SK-N-SH (cell line): Measurements from ENCODE around the gene RPL35A. TPM values are rescaled to one million over a fixed set of nuclear protein-coding genes. Genes with fewer than 3 reads are reported as not detected.
A peak's percentile ranks its signal among the peaks of the same experiment; 100 is the strongest.

Experiments
- CTCF ChIA-PET: fragments of 300-600, 350-600 bp; formaldehyde crosslinking; extraction: SDS; loops from one replicate; lab custom pipeline; 2021; lab: Yijun Ruan, JAX
- POLR2A ChIA-PET: fragments of 350-600 bp; sonication (Branson Sonifier 250); formaldehyde crosslinking; extraction: SDS; loops from one replicate; lab custom pipeline; 2020; ENCODE audit warnings: antibody characterized with exemption, inconsistent platforms; lab: Yijun Ruan, JAX
- DNase-seq: peaks from one replicate; pipeline ENCODE4 v3.0.0; 2012
- H2AFZ ChIP-seq: fragments of 200-600 bp; sonication (generic); 2 replicates; pipeline ENCODE4 v1.8.1; 2016; ENCODE audit warnings: antibody characterized with exemption, mild to moderate bottlenecking, low read depth
- H3F3A ChIP-seq: fragments of 200-600 bp; sonication (generic); replicated peaks from 2 replicates; pipeline ENCODE3; 2016; ENCODE audit warnings: antibody characterized with exemption, mild to moderate bottlenecking; ENCODE audit not compliant: insufficient read depth
- H3K27ac ChIP-seq, 2 experiments: fragments of 200-500 bp in 1 of 2; fragments of 200-600 bp in 1 of 2; sonication (Bioruptor generic) in 1 of 2; sonication (generic), shearing (Covaris generic) in 1 of 2; 2 replicates each; pipeline versions ENCODE4 v1.5.1 to v1.6.1; 2014 to 2016; ENCODE audit warnings: low read depth in 2 of 2, inconsistent platforms in 1 of 2, low read length in 1 of 2, mild to moderate bottlenecking in 1 of 2, mixed read lengths in 1 of 2
- H3K27me3 ChIP-seq: fragments of 200-600 bp; sonication (generic), shearing (Covaris generic); 2 replicates; pipeline ENCODE4 v1.6.1; 2016; ENCODE audit warnings: mixed run types; ENCODE audit not compliant: insufficient read depth
- H3K36me3 ChIP-seq, 2 experiments: fragments of 200-500 bp in 1 of 2; fragments of 200-600 bp in 1 of 2; sonication (Bioruptor generic) in 1 of 2; sonication (generic) in 1 of 2; replicated peaks in 1 of 2; 2 replicates each; pipeline versions ENCODE3 to v1.5.1; 2014 to 2016; ENCODE audit warnings: low read length in 1 of 2, mild to moderate bottlenecking in 1 of 2; ENCODE audit not compliant: insufficient read depth in 2 of 2, control insufficient read depth in 1 of 2
- H3K4me1 ChIP-seq, 2 experiments: fragments of 200-500 bp in 1 of 2; fragments of 200-600 bp in 1 of 2; sonication (Bioruptor generic) in 1 of 2; sonication (generic), shearing (Covaris generic) in 1 of 2; 2 replicates each; pipeline versions ENCODE4 v1.5.1 to v1.6.1; 2014 to 2016; ENCODE audit warnings: low read depth in 1 of 2, low read length in 1 of 2, mixed run types in 1 of 2; ENCODE audit not compliant: insufficient read depth in 2 of 2, control insufficient read depth in 1 of 2
- H3K4me2 ChIP-seq: fragments of 200-600 bp; sonication (generic), shearing (Covaris generic); 2 replicates; pipeline ENCODE4 v1.6.1; 2017; ENCODE audit warnings: mixed run types
- H3K4me3 ChIP-seq, 2 experiments: fragments of 200-500 bp in 1 of 2; fragments of 200-600 bp in 1 of 2; sonication (Bioruptor generic) in 1 of 2; sonication (generic), shearing (Covaris generic) in 1 of 2; 2 replicates each; pipeline versions ENCODE4 v1.5.1 to v1.8.1; 2014 to 2016; ENCODE audit warnings: low read depth in 2 of 2, inconsistent platforms in 1 of 2, low read length in 1 of 2, mild to moderate bottlenecking in 1 of 2, mixed read lengths in 1 of 2, moderate library complexity in 1 of 2
- H3K79me2 ChIP-seq: fragments of 200-600 bp; sonication (generic); 2 replicates; pipeline ENCODE4 v1.8.1; 2017; ENCODE audit warnings: mild to moderate bottlenecking; ENCODE audit not compliant: insufficient read depth
- H3K9ac ChIP-seq: fragments of 200-600 bp; sonication (generic); 2 replicates; pipeline ENCODE4 v1.6.1; 2017; ENCODE audit warnings: mixed run types
- H3K9me2 ChIP-seq: fragments of 200-600 bp; sonication (generic); 2 replicates; pipeline ENCODE4 v1.6.1; 2017; ENCODE audit warnings: mixed run types
- H3K9me3 ChIP-seq: fragments of 200-600 bp; sonication (generic); 2 replicates; pipeline ENCODE4 v1.6.1; 2017; ENCODE audit warnings: mixed run types, mild to moderate bottlenecking, moderate library complexity
- H4K20me1 ChIP-seq: fragments of 200-600 bp; sonication (generic); 2 replicates; pipeline ENCODE4 v1.6.1; 2017; ENCODE audit warnings: mild to moderate bottlenecking, mixed run types; ENCODE audit not compliant: insufficient read depth
- CHD2 ChIP-seq: fragments of 150-350 bp; IDR thresholded peaks from 2 replicates; pipeline ENCODE4 v1.6.1; 2018; ENCODE audit warnings: low read length; ENCODE audit not compliant: partially characterized antibody
- ELF1 ChIP-seq: IDR thresholded peaks from 2 replicates; pipeline ENCODE4 v1.4.0; 2012
- EP300 ChIP-seq, 2 experiments: IDR thresholded peaks; 2 replicates each; pipeline versions ENCODE4 v1.4.0 to v1.6.1; 2012; ENCODE audit warnings: borderline replicate concordance in 1 of 2, low read depth in 1 of 2, low read length in 1 of 2
- EZH2phosphoT487 ChIP-seq: fragments of 200-600 bp; sonication (generic); IDR thresholded peaks from 2 replicates; pipeline ENCODE4 v1.6.1; 2017; ENCODE audit warnings: low read depth, mixed run types, mild to moderate bottlenecking, antibody characterized with exemption, moderate library complexity, borderline replicate concordance
- FOXM1 ChIP-seq: IDR thresholded peaks from 2 replicates; pipeline ENCODE4 v1.4.0; 2012; ENCODE audit warnings: low read depth, mild to moderate bottlenecking
- JUND ChIP-seq: IDR thresholded peaks from 2 replicates; pipeline ENCODE4 v1.4.0; 2012
- NFIC ChIP-seq: IDR thresholded peaks from 2 replicates; pipeline ENCODE4 v1.4.0; 2012; ENCODE audit warnings: borderline replicate concordance
- NRF1 ChIP-seq: IDR thresholded peaks from 2 replicates; pipeline ENCODE4 v1.6.1; 2012; ENCODE audit warnings: low read depth, mild to moderate bottlenecking, low read length
- POLR2AphosphoS5 ChIP-seq: IDR thresholded peaks from 2 replicates; pipeline ENCODE4 v1.6.1; 2012; ENCODE audit warnings: low read depth, low read length
- RCOR1 ChIP-seq: fragments of 150-350 bp; IDR thresholded peaks from 2 replicates; pipeline ENCODE4 v1.6.1; 2017; ENCODE audit warnings: antibody characterized with exemption, low read length
- RFX5 ChIP-seq: IDR thresholded peaks from 2 replicates; pipeline ENCODE4 v1.6.1; 2012; ENCODE audit warnings: mild to moderate bottlenecking, improper control_type of control experiment, low read length
- RXRA ChIP-seq: IDR thresholded peaks from 2 replicates; pipeline ENCODE4 v1.4.0; 2012; ENCODE audit warnings: low read depth, mild to moderate bottlenecking, borderline replicate concordance
- SMC3 ChIP-seq: IDR thresholded peaks from 2 replicates; pipeline ENCODE4 v1.6.1; 2012; ENCODE audit warnings: low read depth, low read length, improper control_type of control experiment
- TEAD4 ChIP-seq: IDR thresholded peaks from 2 replicates; pipeline ENCODE4 v1.4.0; 2012; ENCODE audit warnings: mild to moderate bottlenecking, borderline replicate concordance; ENCODE audit not compliant: insufficient read depth
- YY1 ChIP-seq: IDR thresholded peaks from 2 replicates; pipeline ENCODE4 v1.4.0; 2012; ENCODE audit warnings: low read depth, mild to moderate bottlenecking
- WGBS: methylation state at CpG from one replicate; pipeline ENCODE4 v1.1.6; 2017; ENCODE audit warnings: low lambda C conversion rate; 5-methylcytosine and 5-hydroxymethylcytosine counted together
- polyA plus RNA-seq, 3 experiments: library from polyadenylated mRNA; depleted of rRNA; stranded (reverse); fragments of >200 nt; gene quantifications; 2 replicates each; pipeline ENCODE4 v1.2.3, GENCODE V29; 2012
- TF ChIP-seq, protein P1 (sequence below): IDR thresholded peaks from 2 replicates; pipeline ENCODE4 v1.4.0; 2012; ENCODE audit warnings: low read depth
- TF ChIP-seq, protein P2 (sequence below): IDR thresholded peaks from 2 replicates; pipeline ENCODE4; 2012
- TF ChIP-seq, protein P3 (sequence below): fragments of 150-350 bp; IDR thresholded peaks from 2 replicates; pipeline ENCODE4 v1.6.1; 2017; ENCODE audit warnings: antibody characterized with exemption, low read length, low read depth, borderline replicate concordance
- TF ChIP-seq, protein P4 (sequence below): fragments of 200-600 bp; sonication (generic); IDR thresholded peaks from 2 replicates; pipeline ENCODE4 v1.6.1; 2017; ENCODE audit warnings: antibody characterized with exemption, mild to moderate bottlenecking, moderate library complexity
- TF ChIP-seq, protein P5 (sequence below): IDR thresholded peaks from 2 replicates; pipeline ENCODE4 v1.4.0; 2012; ENCODE audit warnings: low read depth, borderline replicate concordance

The RPL35A gene
- polyA plus RNA-seq, 1 of the 3 experiments (the other 2 are of a cell fraction): 875 TPM

DNA sequence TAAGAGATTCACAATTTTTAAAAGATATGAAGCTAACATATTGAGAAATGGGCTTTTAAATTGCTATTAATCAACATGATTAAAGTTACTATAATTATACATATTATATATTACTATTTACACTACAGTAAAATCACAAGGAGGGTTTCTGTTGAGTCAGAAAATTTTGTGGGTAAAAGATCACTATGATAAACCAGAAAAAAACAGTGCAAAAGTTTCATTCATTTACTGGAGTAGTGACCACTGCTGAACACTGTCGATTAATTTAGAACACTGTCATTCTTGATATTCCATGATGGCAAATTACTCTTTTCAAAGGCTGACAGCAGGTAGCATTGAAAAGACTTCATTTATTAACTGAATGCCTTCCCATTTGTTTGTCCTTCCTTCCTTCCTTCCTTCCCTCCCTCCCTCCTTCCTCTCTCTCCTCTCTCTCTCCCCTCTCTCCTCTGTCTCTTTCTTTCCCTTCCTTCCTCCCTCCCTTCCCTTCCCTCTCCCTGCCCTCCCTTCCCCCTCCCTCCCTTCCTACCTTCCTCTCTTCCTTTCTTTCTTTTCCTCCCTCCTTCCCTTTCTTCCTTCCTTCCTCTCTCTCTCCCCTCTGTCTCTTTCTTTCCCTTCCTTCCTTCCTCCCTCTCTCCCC lies 9.1 kb upstream of the RPL35A start:
- no peaks in the 10 kb centered on the region for H4K20me1 ChIP-seq
- no peaks in the 10 kb centered on the region for H3F3A ChIP-seq
- DNase-seq: no peak
- WGBS: 100% methylated on average over 1 of the region's 1 CpG
- ChIA-PET POLR2A (no interaction called here), CTCF (interaction anchor here (3.3 kb wide), 1 partner anchor 35 kb away, joined by 59 read pairs; no protein-coding TSS in a partner anchor)
- H3K9me2 ChIP-seq: no peaks in the 10 kb centered on the region
- H3K9ac ChIP-seq: no peak overlapping the region
- no peaks in the 10 kb centered on the region for H3K4me1 ChIP-seq
- no peaks in the 10 kb centered on the region for H3K27me3 ChIP-seq
- peaks cover 0 to 4% of the 10 kb centered on the region in 2 experiments for H3K36me3 ChIP-seq
- H3K79me2 ChIP-seq: no peaks in the 10 kb centered on the region
- no peak for TF ChIP-seq POLR2AphosphoS5
- no peak for TF ChIP-seq FOXM1
- TF ChIP-seq, protein P1, sequence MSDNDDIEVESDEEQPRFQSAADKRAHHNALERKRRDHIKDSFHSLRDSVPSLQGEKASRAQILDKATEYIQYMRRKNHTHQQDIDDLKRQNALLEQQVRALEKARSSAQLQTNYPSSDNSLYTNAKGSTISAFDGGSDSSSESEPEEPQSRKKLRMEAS: no peak
- TF ChIP-seq YY1: no peak
- no peak for TF ChIP-seq TEAD4
- TF ChIP-seq NFIC: no peak
- TF ChIP-seq, protein P2, sequence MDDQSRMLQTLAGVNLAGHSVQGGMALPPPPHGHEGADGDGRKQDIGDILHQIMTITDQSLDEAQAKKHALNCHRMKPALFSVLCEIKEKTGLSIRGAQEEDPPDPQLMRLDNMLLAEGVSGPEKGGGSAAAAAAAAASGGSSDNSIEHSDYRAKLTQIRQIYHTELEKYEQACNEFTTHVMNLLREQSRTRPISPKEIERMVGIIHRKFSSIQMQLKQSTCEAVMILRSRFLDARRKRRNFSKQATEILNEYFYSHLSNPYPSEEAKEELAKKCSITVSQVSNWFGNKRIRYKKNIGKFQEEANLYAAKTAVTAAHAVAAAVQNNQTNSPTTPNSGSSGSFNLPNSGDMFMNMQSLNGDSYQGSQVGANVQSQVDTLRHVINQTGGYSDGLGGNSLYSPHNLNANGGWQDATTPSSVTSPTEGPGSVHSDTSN: no peak
- TF ChIP-seq ELF1: no peak
- TF ChIP-seq JUND: no peak
- H2AFZ ChIP-seq: no peak overlapping the region
- no peak overlapping the region for H3K4me3 ChIP-seq
- no peak overlapping the region for H3K27ac ChIP-seq
- H3K9me3 ChIP-seq: no peaks in the 10 kb centered on the region
- no peak overlapping the region for H3K4me2 ChIP-seq

DNA sequence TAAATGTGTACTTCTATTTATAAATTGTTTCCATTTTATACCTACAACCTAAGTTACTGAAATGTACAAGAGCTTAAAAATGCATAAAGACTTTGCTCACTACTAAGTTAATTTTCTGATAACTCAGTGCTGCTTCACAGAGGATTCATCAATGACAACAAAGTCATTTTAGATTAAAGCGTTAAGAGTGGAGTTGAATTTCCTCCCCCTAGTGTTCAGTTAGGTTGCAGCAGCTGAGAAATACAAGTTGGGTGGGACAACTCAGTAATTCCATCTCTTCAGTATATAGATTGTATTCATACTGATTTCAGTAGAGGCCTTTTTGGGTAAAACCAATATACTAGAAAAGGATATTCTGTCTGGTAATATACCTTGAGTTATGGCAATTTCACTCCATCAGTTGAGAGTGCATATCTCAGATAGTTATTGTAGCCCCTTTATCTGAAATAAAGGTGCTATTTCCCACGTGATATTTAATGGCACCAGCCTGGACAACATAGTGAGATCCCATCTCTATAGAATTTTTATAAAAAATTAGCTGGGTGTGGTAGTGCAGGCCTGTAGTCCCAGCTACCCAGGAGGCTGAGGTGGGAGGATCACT lies 6.9 kb upstream of the RPL35A start:
- Histone ChIP-seq H3K4me3 (no peak overlapping the region; a peak in 1 of 4 replicates), H3K79me2 (no peaks in the 10 kb centered on the region), H3K9me2 (no peaks in the 10 kb centered on the region), H3K36me3 (peaks cover 0 to 4% of the 10 kb centered on the region in 2 experiments), H3K4me2 (no peak overlapping the region), H3K27me3 (no peaks in the 10 kb centered on the region), H3K4me1 (no peaks in the 10 kb centered on the region), H2AFZ (no peak overlapping the region), H3K9ac (no peak overlapping the region), H3F3A (no peaks in the 10 kb centered on the region), H4K20me1 (no peaks in the 10 kb centered on the region), H3K9me3 (no peaks in the 10 kb centered on the region), H3K27ac (no peak overlapping the region)
- CTCF ChIA-PET: interaction anchor here (0.6 to 3.3 kb wide), 15 partner anchors 11 to 230 kb away, joined by 3 to 59 read pairs (median 6); no protein-coding TSS in a partner anchor
- 52% methylated on average over 2 of the region's 2 CpGs for WGBS
- POLR2A ChIA-PET: no interaction called here
- DNase-seq: peak; percentile 65
- no peak for TF ChIP-seq EZH2phosphoT487
- TF ChIP-seq SMC3: peak; percentile 68
- TF ChIP-seq YY1: no peak
- TF ChIP-seq, protein P3, sequence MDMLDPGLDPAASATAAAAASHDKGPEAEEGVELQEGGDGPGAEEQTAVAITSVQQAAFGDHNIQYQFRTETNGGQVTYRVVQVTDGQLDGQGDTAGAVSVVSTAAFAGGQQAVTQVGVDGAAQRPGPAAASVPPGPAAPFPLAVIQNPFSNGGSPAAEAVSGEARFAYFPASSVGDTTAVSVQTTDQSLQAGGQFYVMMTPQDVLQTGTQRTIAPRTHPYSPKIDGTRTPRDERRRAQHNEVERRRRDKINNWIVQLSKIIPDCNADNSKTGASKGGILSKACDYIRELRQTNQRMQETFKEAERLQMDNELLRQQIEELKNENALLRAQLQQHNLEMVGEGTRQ: no peak
- TF ChIP-seq NFIC: no peak
- no peak for TF ChIP-seq ELF1
- TF ChIP-seq, protein P4, sequence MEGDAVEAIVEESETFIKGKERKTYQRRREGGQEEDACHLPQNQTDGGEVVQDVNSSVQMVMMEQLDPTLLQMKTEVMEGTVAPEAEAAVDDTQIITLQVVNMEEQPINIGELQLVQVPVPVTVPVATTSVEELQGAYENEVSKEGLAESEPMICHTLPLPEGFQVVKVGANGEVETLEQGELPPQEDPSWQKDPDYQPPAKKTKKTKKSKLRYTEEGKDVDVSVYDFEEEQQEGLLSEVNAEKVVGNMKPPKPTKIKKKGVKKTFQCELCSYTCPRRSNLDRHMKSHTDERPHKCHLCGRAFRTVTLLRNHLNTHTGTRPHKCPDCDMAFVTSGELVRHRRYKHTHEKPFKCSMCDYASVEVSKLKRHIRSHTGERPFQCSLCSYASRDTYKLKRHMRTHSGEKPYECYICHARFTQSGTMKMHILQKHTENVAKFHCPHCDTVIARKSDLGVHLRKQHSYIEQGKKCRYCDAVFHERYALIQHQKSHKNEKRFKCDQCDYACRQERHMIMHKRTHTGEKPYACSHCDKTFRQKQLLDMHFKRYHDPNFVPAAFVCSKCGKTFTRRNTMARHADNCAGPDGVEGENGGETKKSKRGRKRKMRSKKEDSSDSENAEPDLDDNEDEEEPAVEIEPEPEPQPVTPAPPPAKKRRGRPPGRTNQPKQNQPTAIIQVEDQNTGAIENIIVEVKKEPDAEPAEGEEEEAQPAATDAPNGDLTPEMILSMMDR: peak; percentile 85
- TF ChIP-seq EP300 (IDR thresholded peaks at IDR 0.05; ENCODE audit: borderline replicate concordance in 1 of 2, low read depth in 1 of 2, low read length in 1 of 2): no peak
- no peak for TF ChIP-seq TEAD4
- no peak for TF ChIP-seq RXRA
- TF ChIP-seq, protein P5, sequence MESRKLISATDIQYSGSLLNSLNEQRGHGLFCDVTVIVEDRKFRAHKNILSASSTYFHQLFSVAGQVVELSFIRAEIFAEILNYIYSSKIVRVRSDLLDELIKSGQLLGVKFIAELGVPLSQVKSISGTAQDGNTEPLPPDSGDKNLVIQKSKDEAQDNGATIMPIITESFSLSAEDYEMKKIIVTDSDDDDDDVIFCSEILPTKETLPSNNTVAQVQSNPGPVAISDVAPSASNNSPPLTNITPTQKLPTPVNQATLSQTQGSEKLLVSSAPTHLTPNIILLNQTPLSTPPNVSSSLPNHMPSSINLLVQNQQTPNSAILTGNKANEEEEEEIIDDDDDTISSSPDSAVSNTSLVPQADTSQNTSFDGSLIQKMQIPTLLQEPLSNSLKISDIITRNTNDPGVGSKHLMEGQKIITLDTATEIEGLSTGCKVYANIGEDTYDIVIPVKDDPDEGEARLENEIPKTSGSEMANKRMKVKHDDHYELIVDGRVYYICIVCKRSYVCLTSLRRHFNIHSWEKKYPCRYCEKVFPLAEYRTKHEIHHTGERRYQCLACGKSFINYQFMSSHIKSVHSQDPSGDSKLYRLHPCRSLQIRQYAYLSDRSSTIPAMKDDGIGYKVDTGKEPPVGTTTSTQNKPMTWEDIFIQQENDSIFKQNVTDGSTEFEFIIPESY: no peak
- no peak for TF ChIP-seq CHD2
- no peak for TF ChIP-seq RFX5
- no peak for TF ChIP-seq NRF1
- TF ChIP-seq RCOR1: no peak
